Pancreas (tissue), 10 donors: Measurements from ENCODE around the gene HSD3B1. TPM values are rescaled to one million over a fixed set of nuclear protein-coding genes. Genes with fewer than 3 reads are reported as not detected.
A peak's percentile ranks its signal among the peaks of the same experiment; 100 is the strongest.

Experiments used
- ATAC-seq, 4 donors: fragments of 200-7000 bp; cut with Tn5 transposase; one replicate each; pipeline versions ENCODE4 v1.8.0 to v1.9.1; 2020; ENCODE audit warnings: mild to moderate bottlenecking in 4 of 4, moderate library complexity in 4 of 4
- DNase-seq, 6 donors: peaks; one replicate each; pipeline ENCODE4 v3.0.0-alpha.2; 2020
- FAIRE-seq: peaks from 2 replicates; lab custom pipeline; 2012; peaks lifted over from hg19 to GRCh38; lab: Jason Lieb, UNC
- H3K27ac ChIP-seq, 4 donors: fragments of 200-600 bp; sonication (generic); 1 replicate in 3 of 4; 2 replicates in 1 of 4; pipeline versions ENCODE4 v1.5.0 to v1.8.0; 2020
- H3K27me3 ChIP-seq, 4 donors: fragments of 200-600 bp; one replicate each; pipeline ENCODE4 v1.8.0; 2021
- H3K36me3 ChIP-seq, 3 donors: fragments of 200-600 bp; sonication (generic) in 1 of 3; one replicate each; pipeline versions ENCODE4 v1.5.0 to v1.8.0; 2020 to 2021
- H3K4me1 ChIP-seq, 3 donors: fragments of 200-600 bp; one replicate each; pipeline ENCODE4 v1.8.0; 2021
- H3K4me3 ChIP-seq, 4 donors: fragments of 200-600 bp; sonication (generic) in 2 of 4; one replicate each; pipeline versions ENCODE4 v1.5.0 to v1.8.0; 2020 to 2021
- H3K9me3 ChIP-seq, 4 donors: fragments of 200-600 bp; one replicate each; pipeline ENCODE4 v1.8.0; 2021
- WGBS, 2 donors: extraction: QIAGEN DNeasy Blood & Tissue Kit; methylation state at CpG; one replicate each; pipeline ENCODE4 v1.1.7; 2013; 5-methylcytosine and 5-hydroxymethylcytosine counted together
- intact Hi-C, 3 donors: fragments of 100-400 bp; cut with DNase I; formaldehyde crosslinking; loops; one replicate each; pipeline versions ENCODE4 v1.11.1 to v1.14.2; 2022
- polyA plus RNA-seq, 2 donors: library from polyadenylated mRNA; stranded (reverse); fragments of 200-250 nt; gene quantifications; one replicate each; pipeline ENCODE4 v1.2.3, GENCODE V29; 2013
- total RNA-seq, 6 donors: library from RNA; stranded (reverse); fragmentation: NEBNext Ultra II Directional in 4 of 6; extraction: Animal tissue kit (Norgen Biotek cat#: 25700) in 4 of 6; gene quantifications; one replicate each; pipeline versions ENCODE4 v1.2.1 to v1.2.4, GENCODE V29; 2021 to 2023
- TF ChIP-seq, protein P1 (sequence below), 4 donors: fragments of 200-600 bp; sonication (generic) in 3 of 4; IDR thresholded peaks; one replicate each; pipeline versions ENCODE4 v1.5.0 to v1.8.0; 2021; ENCODE audit warnings: antibody characterized with exemption in 4 of 4
- donor health status: healthy with polysubstance abuse.
- donor health status: DM: no; HTN: no; CAD: no; lungs with moderate emphysema.
- donor health status: DM: no; HTN: no; CAD: no.
- donor health status: control.
- donor health status: control.
- donor health status: Bipolar disorder and iron deficiency.
- donor health status: DM: yes; HTN: yes; CAD: no.
- donor health status: DM: no; HTN: no; CAD: no.
- donor health status: DM: no; HTN: no; CAD: no.
- donor health status: DM: yes; HTN: yes; CAD: no.

The HSD3B1 gene
- total and polyA plus RNA-seq, 8 donors, result not detected

DNA sequence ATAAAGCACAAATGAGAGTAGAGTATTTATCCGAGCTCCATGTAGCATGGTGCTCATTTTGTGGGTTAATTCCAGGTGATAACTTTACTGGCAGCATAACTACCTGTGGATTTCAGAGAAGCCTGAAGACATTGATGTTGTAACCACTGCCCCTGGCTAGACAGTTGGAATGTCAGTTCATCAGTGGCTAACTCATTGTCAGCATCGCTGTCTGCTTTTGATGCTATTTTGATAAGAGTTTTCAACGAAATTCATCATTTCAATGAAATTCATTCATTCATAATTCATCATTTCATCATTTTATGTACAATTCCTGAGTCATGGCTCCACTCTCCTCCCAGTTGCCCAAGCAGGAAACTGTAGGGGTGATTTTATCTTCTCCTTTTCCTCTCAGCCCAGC, 34.4 kb downstream of the HSD3B1 start:
- TF ChIP-seq, protein P1, sequence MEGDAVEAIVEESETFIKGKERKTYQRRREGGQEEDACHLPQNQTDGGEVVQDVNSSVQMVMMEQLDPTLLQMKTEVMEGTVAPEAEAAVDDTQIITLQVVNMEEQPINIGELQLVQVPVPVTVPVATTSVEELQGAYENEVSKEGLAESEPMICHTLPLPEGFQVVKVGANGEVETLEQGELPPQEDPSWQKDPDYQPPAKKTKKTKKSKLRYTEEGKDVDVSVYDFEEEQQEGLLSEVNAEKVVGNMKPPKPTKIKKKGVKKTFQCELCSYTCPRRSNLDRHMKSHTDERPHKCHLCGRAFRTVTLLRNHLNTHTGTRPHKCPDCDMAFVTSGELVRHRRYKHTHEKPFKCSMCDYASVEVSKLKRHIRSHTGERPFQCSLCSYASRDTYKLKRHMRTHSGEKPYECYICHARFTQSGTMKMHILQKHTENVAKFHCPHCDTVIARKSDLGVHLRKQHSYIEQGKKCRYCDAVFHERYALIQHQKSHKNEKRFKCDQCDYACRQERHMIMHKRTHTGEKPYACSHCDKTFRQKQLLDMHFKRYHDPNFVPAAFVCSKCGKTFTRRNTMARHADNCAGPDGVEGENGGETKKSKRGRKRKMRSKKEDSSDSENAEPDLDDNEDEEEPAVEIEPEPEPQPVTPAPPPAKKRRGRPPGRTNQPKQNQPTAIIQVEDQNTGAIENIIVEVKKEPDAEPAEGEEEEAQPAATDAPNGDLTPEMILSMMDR (IDR thresholded peaks at IDR 0.05), result no peak
- no peak for DNase-seq
- no peak for FAIRE-seq
- no peaks in the 10 kb centered on the region for H3K36me3 ChIP-seq
- peak overlapping the region in 1 of 4 donors; percentile 56 for H3K27ac ChIP-seq
- H3K4me3 ChIP-seq, result no peak overlapping the region
- peak; percentile 10 to 31 (median 18) for ATAC-seq
- H3K27me3 ChIP-seq, result no peaks in the 10 kb centered on the region
- peaks cover 0 to 4% (median 0%) of the 10 kb centered on the region in 3 donors for H3K4me1 ChIP-seq
- H3K9me3 ChIP-seq, result no peaks in the 10 kb centered on the region
- intact Hi-C loops, result loop anchor here in 1 of 3 donors (10.0 kb wide), 1 partner anchor 133 kb away; no protein-coding TSS in a partner anchor
- 81 to 85% methylated on average over 3 of the region's 3 CpGs for WGBS, 2 donors

DNA sequence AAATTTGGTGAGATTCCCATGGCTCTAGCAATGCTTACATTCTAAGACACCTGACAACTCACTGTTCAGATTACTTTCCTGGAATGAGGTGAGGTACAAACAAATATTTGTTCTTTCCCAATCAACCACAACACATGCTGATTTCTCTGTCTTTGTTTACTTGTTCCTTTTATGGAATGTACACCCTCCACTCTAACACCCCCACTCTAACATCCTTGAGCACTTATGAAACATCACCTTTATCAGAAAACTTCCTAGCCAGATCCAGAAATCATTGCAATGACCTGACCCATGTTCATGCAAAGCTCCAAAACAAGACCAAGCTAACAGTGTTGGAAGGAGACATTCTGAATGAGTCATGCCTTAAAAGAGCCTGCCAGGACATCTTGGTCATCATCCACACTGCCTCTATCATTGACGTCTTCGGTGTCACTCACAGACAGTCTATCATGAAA, 35.5 kb downstream of the HSD3B1 start:
- DNase-seq, result peak in 3 of 6 donors; percentile 15 to 64 (median 24)

DNA sequence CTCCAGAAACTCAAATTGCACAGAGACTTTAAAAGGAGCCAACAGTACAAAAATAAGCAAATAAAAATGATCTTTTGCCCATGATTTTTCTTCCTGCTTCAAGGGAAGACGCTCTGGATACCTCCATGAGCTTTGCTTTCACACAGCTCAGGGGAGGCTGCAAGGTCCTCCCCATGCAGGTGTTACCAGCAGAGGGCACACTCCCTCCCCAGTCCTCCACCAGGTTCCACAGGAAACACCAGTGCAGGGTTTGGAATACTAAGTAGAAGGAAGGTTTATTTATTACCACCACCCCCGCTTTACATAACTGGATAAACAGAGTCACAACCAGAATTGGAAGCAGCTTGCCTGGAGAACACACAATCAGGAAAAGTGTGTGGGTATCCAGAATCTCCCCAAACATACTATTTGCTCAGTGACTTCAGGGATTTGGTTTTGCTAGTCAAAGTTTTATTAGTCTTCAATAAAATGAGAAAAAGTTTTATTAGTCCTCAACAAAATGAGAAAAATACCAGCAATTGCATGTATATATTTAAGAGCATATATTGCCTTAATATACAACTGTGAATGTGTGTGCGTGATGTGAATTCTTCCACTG, 37.3 kb downstream of the HSD3B1 start:
- peak in 1 of 4 donors; percentile 29 for ATAC-seq
- Histone ChIP-seq H3K27me3 (no peaks in the 10 kb centered on the region), H3K4me3 (no peak overlapping the region), H3K4me1 (peaks cover 0 to 4% (median 0%) of the 10 kb centered on the region in 3 donors), H3K36me3 (no peaks in the 10 kb centered on the region), H3K9me3 (no peaks in the 10 kb centered on the region), H3K27ac (no peak overlapping the region)
- TF ChIP-seq, protein P1 (IDR thresholded peaks at IDR 0.05), result peak in 1 of 4 donors; percentile 8
- WGBS, 2 donors, result 57 to 61% methylated on average over 3 of the region's 3 CpGs
- intact Hi-C loops, result loop anchor here in 1 of 3 donors (10.0 kb wide), 1 partner anchor 131 kb away; no protein-coding TSS in a partner anchor
- peak in 2 of 6 donors; percentile 32 to 41 for DNase-seq
- FAIRE-seq, result no peak

More for the DNA sequence above, 35.5 kb downstream of the HSD3B1 start:
- ATAC-seq (peak; percentile 80 to 90 (median 84)), FAIRE-seq (no peak)
- TF ChIP-seq, protein P1 (IDR thresholded peaks at IDR 0.05), result no peak
- Histone ChIP-seq H3K4me3 (no peak overlapping the region), H3K36me3 (no peaks in the 10 kb centered on the region), H3K27me3 (no peaks in the 10 kb centered on the region), H3K9me3 (no peaks in the 10 kb centered on the region), H3K4me1 (peaks cover 0 to 4% (median 0%) of the 10 kb centered on the region in 3 donors), H3K27ac (peak overlapping the region in 3 of 4 donors; percentile 2 to 59 (median 56))
- intact Hi-C loops, result loop anchor here in 1 of 3 donors (10.0 kb wide), 1 partner anchor 132 kb away; no protein-coding TSS in a partner anchor
- 50% methylated on average over 2 of the region's 2 CpGs for WGBS, 2 donors

DNA sequence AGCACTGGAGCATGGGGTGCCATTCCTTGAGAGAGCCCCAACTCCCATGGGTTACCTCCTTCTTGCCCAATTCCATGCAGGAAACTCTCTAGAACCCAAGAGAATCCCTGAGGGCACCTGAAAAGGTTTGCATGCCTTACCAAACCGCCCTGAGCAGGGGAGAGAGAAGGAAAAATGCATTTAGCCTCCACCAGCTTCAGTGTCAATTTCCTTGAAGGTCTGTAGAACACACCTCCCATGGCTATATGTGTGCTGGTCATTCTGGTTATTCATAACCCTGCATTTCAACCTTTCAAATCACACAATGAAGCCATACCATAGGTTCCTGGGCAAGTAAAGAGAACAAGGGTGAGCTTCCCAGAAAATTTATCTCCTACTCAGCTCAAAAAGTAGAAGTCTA, 39.6 kb downstream of the HSD3B1 start:
- FAIRE-seq (no peak), ATAC-seq (no peak), DNase-seq (no peak)
- Histone ChIP-seq H3K4me1 (peaks cover 0 to 6% (median 0%) of the 10 kb centered on the region in 3 donors), H3K4me3 (no peak overlapping the region), H3K9me3 (no peaks in the 10 kb centered on the region), H3K36me3 (no peaks in the 10 kb centered on the region), H3K27ac (no peak overlapping the region), H3K27me3 (no peaks in the 10 kb centered on the region)
- intact Hi-C loops, result loop anchor here in 1 of 3 donors (10.0 kb wide), 1 partner anchor 128 kb away; no protein-coding TSS in a partner anchor
- WGBS, 2 donors, result 82 to 91% methylated on average over 1 of the region's 1 CpG
- TF ChIP-seq, protein P1 (IDR thresholded peaks at IDR 0.05), result no peak
